Retinal pigment epithelial cell (primary cell): ENCODE results near the gene PTGDR.

Experiments used
- DNase-seq: peaks from one replicate; pipeline ENCODE4 v3.0.0-alpha.2; 2010; ENCODE audit warnings: low read depth
- H3K4me3 ChIP-seq: 2 replicates; pipeline ENCODE4 v1.5.1; 2011; ENCODE audit warnings: mild to moderate bottlenecking, low read length, control low read depth, moderate library complexity
- TF ChIP-seq, protein P1 (sequence below): conservative IDR thresholded peaks from 2 replicates; pipeline ENCODE4 v1.5.1; 2011; ENCODE audit warnings: low read depth, low read length, control low read depth, inconsistent platforms

The PTGDR gene

DNA sequence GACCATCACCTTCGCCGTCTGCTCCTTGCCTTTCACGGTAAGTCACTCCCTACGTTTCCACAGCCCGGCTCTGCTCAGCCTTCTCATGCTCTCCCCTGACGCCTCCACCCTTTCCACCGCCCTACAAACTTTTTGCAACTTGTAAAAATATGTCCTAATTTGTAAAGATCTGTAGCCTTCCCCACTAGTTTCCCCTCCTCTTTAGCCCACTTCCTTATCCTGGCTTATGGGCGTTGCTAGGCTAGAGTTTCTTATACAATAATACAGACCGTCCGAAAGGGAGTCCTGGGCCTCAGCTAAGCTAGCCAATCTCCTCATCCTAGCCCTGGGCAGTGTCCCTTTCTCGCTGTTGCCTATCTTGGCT lies 47.8 kb downstream of the PTGDR start:
- TF ChIP-seq, protein P1, sequence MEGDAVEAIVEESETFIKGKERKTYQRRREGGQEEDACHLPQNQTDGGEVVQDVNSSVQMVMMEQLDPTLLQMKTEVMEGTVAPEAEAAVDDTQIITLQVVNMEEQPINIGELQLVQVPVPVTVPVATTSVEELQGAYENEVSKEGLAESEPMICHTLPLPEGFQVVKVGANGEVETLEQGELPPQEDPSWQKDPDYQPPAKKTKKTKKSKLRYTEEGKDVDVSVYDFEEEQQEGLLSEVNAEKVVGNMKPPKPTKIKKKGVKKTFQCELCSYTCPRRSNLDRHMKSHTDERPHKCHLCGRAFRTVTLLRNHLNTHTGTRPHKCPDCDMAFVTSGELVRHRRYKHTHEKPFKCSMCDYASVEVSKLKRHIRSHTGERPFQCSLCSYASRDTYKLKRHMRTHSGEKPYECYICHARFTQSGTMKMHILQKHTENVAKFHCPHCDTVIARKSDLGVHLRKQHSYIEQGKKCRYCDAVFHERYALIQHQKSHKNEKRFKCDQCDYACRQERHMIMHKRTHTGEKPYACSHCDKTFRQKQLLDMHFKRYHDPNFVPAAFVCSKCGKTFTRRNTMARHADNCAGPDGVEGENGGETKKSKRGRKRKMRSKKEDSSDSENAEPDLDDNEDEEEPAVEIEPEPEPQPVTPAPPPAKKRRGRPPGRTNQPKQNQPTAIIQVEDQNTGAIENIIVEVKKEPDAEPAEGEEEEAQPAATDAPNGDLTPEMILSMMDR = no peak
- H3K4me3 ChIP-seq = peak overlapping the region; percentile 70
- DNase-seq = no peak

DNA sequence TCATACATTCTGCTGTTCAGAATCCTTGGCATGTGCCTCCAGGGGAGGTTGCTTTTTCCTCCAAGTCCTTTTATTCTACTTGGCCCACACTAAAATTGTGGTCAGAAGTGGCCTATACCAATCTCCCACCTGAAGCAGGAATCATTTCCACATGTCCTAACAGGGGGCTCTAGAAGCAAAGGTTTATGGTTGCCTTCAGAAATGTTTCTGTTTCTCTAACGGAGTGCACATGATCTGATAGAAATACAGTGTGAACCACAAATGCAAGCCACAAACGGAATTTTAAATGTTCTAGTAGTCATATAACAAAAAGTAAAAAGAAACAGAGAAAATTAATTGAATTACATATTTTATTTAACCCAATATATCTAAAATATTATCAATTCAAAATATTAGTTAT lies 50.6 kb downstream of the PTGDR start:
- DNase-seq = no peak
- H3K4me3 ChIP-seq = no peak overlapping the region

DNA sequence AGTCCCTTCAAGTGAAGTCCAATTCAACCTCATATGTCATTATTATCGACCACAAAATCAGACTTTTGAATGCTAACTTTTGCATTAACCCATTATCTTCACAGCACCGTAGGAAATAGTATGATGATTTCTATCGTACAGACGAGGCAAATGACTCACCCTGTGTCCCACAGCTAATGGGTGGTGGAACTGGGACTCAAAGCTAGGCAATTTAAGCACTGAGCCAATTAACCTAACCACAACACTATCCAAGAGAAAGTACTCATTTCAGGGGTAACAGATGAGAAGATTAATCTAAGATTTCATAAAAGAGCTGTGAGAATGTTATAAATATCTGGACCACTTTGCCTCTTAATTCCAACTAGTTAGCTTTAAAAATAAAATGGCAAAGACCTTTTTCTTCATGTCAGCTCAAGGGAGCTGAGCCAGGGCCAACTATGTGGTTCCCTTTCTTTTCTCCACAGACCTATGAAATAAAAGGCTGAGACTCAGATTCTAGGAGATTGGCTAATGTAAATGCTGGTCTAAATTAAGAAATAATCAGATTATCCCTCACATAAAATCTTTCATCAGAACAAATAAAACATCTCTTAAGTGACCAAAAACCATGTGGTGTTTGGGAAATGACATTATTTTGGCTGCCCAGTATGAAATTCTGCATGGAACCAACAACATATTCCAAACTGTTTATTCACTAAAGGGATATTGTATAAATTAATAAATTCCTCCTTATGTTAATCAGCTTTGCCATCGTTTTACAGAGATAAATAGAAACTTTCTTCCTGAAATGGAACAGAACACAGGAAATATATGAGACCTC lies 51.5 kb downstream of the PTGDR start:
- DNase-seq = peak; percentile 62
- no peak overlapping the region for H3K4me3 ChIP-seq
- TF ChIP-seq, protein P1 = no peak

More for the DNA sequence above, 50.6 kb downstream of the PTGDR start:
- TF ChIP-seq, protein P1 = no peak

DNA sequence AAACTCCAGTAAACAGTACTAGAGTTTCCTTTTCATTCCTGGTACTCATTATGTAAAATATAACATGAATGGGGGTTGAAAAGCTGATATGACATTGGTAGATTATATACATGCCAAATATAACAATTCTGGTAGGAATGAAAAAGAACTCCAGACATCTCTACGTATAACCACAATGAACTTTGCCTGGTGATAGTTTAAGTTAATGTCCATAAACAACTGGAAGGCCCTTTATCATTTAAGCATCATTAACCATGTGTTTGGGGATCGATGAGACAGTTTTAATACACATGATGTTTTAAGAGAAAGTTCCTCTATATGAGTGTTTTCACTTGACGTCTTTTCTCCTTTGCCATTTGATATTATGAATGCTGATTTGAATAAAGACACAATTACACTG lies 52.4 kb downstream of the PTGDR start:
- H3K4me3 ChIP-seq = no peak overlapping the region
- TF ChIP-seq, protein P1 = no peak
- DNase-seq = no peak

DNA sequence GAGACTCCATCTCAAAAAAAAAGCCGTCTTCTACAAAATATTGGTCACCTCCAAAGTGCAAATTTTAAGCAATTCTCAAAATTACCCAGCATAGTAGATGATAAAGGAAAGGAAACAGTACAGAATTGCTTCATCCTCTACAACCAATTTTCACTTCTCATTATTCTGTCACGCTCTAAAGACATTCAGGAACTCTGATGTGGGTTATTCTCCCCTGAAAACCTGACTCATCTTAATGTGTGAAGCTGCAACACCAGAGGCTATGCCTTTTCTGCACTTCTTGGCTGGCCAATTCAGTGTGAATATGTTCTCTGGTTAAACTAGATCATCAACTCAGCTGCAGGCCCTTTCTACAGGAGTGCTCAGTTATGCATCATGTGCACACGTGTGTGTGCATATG lies 57.6 kb downstream of the PTGDR start:
- no peak for DNase-seq
- TF ChIP-seq, protein P1 = no peak
- no peak overlapping the region for H3K4me3 ChIP-seq

DNA sequence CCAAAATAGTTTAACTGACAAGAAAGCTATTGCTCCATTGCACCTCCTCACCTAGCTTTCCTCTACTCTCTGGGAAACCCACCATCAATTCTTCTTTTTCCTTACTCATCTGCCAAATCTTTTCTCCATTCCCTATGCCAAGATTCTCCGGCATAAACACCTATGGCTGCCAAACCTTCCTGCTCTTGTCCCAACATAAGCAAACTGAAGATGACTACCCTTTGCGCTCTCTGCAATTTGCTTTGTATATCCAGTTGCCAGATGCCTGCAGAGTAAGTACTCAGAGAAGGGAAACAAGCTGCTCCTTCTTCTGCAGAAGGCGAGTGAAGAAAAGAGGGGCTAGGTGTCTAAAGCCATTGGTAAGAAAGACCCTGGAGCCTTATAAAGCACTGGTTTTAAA lies 58.1 kb downstream of the PTGDR start:
- H3K4me3 ChIP-seq = no peak overlapping the region
- no peak for DNase-seq

More for the DNA sequence above, 58.1 kb downstream of the PTGDR start:
- TF ChIP-seq, protein P1 = no peak
